Measurements from ENCODE around the gene DOCK1.

DOCK1 gene

DNA sequence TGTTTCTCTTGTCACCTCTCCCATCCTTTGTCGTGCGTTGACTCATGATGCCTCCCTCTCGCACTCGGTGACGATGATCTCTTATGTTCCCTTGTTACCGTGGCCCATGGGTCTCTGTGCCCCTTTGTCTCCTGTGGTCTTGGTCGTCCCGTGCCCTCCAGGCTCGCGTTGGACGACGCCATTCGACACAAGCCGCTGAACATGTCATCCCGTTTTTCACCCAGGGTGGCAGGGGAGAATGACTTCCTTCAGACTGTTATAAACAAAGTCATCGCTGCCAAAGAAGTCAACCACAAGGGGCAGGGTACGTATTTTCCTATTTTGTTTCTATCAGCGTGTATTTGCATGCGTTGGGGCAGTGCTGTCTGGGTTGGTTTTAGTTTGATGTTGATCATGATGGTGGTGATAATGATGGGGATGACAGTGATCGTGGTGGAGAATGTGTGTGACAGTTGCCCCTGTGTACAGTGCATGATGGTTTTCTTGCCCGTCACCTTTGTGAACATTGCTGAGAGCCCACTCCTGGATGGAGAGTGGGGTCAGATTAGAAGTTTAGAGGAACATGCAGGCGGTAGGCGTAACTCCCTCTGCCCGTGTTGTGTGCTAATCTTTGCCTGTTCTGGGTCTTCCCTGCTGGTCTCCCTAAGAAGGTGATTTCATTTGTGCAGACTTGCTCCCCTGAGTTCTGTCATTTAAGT, 107.0 kb downstream of the DOCK1 start:
- no peak for DNase-seq (ENCODE audit: low read depth)

DNA sequence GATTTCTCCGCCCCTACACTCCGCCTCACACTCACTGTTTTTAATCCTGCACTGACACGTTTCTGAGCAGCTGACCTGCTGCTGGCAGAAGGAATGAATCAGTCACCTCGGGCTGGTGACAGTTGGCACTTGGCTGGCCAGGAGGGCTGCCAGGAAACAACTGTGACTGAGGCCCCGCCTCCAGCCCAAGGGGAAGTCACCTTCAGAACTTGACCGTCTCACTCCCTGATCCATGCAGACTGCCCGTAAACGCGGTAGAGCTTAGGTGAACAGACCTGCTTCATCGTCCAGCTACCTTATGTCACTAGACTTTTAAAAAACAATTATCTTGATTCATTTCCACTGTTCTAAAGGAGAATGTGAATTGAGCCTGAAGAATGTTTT, 107.5 kb downstream of the DOCK1 start:
- DNase-seq (ENCODE audit: low read depth) = no peak

- no peak for DNase-seq (ENCODE audit: low read depth)
These were observed 108.0 kb downstream of the DOCK1 start for GRCh38 chr10:127013211-127013656.

DNA sequence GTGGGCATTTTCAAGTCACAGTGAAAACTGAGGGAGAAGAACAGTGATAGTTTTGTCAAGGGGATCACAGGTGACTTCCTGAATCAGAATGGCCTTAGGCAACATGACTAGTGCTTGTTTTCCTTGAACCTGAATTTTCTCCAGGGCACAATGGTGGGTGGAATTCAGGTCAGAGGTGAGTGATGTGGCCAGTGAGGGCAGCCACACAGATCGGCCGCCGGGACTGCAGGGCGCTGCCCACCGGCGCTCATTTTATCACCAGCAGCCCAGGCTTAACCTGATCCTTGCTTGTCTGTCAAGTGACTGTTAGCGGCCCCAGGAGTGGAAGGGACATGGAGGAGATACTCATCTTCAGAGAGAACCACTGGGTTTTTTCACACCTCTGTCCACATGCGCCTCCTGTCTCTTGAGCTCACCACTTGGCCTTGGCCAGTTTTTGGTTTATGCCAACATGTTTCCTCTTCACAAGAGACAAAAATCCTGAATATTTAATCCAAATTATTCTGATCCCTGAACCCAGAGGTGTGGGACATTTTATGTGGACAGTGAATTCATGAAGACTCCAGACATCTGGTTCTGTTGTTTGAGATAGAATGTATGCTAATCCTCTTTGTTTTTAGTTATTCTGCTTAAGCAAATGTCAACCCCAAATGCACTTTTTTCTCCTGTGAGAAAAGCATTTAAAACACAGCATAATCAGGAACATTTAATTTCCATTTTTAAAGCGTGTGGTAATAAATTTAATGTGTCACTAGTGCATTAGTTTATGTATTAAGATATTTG, 108.7 kb downstream of the DOCK1 start:
- no peak for DNase-seq (ENCODE audit: low read depth)

DNA sequence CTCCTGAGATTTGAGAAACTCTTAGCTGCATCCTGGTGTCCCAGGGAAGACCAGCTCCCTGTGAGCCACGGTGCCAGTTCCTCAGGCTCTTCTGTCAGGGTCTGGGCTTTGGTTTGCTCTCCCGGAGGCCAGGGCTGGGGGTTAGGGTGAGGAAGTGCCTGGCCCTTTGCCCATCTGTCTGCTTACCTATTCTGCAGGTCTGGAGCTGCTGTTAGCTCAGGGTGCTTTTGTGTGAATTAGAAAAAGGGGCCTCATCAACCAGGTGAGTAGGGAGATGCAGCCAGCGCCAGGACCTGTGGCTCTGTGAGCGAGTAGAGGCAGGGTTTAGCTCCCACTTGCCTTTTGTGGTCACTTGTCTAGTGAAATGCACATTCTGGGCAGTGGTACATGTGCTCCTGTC, 109.4 kb downstream of the DOCK1 start:
- DNase-seq (ENCODE audit: low read depth) = no peak

DNA sequence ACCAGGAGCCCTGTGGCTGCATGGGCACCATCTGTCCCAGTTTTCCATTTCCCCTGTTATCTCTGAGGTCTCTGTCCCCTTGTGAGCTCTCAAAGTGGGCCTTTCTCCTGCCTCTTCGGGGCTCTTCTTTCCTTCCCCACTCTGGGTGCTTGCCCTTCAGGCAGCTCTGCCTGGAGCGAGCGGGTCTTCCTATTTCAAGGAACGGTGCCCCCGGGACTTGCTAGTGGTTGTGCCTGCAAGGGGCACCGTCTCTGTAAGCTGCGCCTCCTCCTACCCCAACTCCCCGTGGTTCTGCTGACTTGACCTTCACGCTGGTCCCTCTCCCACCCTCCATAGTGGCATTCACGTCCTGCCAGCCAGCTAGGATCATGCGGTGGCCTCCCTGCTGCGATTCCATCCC, 110.1 kb downstream of the DOCK1 start:
- no peak for DNase-seq (ENCODE audit: low read depth)

GRCh38 chr10:127016331-127016730, 111.1 kb downstream of the DOCK1 start:
- no peak for DNase-seq (ENCODE audit: low read depth)

DNA sequence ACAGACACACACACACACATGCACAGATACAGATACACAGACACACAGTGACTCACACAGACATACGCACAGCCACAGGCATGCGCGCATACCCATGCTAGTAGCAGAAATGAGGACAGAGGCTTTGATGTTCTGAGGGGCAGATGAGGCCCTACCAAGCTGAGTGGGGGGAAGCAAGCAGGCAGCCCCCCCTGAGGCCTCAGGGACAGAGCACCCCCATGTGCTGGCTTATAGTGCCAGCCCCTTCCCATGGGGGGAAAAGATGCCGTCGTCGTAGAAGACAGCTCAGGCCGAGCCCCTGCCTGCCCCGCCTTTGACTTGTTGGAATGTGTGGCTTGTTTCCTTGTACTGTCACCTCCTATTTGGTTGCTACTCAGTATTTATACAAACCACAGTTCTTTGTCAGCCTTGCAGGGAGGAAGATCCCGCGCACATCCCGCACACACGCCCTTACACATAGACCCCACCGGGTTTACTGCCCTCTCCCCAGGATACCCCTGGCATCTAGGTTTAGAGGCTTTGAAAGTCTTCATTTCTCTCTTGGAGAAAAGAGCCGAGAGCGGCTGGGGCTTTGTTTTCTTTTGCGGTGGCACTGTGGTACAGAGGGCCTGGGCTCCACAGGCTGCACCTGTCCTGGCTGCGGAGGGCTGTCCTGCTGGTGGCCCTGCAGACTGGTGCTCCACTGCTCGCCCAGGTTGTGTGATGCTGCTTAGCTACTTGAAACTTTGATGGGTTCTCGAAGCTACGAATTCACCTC, 112.5 kb downstream of the DOCK1 start:
- DNase-seq (ENCODE audit: low read depth) = no peak

GRCh38 chr10:127018298-127018650, 113.0 kb downstream of the DOCK1 start:
- no peak for DNase-seq (ENCODE audit: low read depth)

DNA sequence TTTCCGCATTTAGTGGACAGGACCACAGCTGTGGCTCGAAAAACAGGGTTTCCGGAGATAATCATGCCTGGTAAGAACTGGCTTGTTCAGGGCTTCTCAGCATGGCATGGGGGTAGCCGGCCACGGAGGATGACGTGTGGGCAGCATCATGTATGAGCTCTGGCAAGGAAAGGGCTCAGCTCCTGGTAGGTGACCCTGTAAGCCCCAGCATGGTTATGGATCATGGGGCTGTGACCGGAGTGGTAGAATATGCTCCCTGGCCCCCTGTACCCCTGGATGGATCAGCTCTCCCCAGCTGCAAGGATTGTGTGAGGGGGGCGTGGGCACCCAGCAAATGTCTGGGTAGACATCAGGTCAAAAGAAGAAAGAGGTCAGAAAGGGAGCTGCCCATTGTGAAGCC, 113.5 kb downstream of the DOCK1 start:
- DNase-seq (ENCODE audit: low read depth) = no peak

DNA sequence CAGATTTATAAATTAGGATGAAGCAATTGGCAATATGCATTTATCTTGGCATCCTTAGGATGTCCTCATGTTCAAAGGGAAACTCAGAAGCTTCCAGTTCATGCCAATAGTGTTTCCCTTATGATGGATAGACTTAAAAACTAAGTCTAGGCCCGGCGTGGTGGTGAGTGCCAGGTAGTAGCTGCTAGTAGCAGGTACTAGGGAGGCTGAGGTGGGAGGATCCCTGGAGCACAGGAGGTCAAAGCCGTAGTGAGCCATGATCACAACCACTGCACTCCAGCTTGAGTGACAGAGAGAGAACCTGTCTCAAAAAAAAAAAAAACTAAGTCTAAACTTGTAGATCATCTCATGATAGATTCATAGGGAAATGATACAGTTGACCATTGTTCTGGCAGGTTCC, 115.0 kb downstream of the DOCK1 start:
- DNase-seq (ENCODE audit: low read depth) = no peak

DNA sequence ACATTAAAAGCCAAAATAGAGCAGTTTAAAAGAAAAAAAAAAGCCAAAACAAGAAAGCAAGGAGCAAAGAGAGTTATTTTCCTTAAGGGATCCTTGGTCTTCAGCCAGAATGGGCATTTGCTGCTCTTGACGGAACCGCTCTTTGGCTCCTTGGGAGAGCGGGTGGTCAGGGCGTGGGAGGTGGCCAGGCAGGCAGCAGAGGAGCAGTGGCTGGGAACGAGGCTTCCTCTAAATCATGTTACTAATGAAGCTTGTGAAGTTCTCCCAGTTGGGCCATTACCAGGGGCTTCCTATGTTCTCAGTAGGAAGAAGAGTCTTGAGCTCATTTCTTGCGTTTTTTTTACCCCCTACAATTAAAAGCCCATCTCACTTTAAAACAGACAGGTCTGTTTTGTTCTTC, 116.6 kb downstream of the DOCK1 start:
- no peak for DNase-seq (ENCODE audit: low read depth)

DNA sequence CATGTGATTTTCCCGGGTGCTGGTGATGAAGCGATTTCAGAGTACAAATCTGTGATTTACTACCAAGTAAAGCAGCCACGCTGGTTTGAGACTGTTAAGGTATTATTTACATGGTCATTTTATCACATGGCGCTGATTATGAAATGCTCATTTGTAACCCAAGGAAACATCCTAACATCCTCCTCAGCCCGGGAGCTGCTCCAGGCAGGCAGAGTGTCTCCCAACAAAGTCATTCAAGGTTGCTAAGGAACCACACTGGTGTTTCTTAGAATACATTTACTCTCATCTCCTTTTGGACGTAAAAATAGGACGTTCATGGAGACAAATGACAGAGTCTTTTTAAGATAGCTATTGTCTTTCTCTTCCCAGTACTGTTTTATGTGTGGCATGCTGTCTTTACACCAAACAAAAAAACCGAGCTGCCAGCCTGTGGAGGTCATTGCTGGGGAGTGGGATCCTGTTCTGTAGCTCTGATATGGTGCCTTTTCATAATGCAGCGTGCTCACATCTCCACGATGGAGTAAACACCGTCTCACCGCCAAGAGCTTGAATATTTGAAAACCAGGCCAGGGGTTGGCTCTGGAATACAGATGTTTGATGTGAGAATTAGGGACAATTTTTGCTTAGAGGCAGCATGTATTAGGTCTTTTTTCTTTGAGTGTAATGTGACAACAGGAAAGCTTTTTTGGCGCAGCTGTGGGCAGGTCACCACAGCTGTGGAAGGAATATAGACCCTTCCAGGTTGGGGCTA, 119.6 kb downstream of the DOCK1 start:
- no peak for DNase-seq (ENCODE audit: low read depth)

DNA sequence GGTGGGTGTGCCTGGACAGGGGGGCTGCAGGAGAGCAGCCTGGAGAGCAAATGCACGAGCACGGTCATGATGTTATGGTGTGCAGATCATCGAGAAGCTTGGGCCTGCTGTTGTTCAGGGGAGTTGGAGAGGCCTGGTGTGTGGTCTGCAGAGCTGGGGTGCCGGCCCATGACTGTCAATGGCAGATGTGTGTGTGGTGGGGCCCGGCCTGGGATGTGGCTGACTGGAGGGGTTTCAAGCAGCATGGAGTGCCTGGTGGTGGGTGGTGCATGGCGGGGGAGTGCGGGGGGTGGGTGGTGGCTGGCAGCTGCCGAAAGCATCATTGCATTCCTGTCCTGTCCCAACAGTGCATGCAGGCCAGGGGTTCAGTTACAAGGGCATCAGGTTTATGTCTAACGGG, 122.6 kb downstream of the DOCK1 start:
- no peak for DNase-seq (ENCODE audit: low read depth)

DNA sequence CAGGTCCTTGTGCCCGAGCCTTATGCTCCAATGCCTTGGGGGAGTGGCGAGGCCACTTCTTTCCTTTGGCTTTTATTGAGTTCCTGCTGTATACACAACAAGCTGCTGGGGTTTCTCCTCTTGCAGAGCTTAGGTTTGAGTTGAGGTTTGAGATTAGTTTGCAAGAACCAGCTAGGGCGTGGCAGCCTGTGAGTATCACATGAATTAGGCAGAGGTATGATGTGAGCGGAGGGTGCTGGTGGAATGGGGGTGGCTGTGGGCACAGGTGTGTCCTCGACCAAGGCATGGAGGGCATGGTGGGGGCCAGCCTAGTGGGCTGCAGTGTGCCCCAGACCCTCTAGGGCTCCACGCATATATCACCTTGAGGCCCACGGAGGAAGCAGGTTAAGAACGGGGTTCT, 123.3 kb downstream of the DOCK1 start:
- no peak for DNase-seq (ENCODE audit: low read depth)

- no peak for DNase-seq (ENCODE audit: low read depth)
These were observed 123.8 kb downstream of the DOCK1 start for GRCh38 chr10:127029061-127029460.

DNA sequence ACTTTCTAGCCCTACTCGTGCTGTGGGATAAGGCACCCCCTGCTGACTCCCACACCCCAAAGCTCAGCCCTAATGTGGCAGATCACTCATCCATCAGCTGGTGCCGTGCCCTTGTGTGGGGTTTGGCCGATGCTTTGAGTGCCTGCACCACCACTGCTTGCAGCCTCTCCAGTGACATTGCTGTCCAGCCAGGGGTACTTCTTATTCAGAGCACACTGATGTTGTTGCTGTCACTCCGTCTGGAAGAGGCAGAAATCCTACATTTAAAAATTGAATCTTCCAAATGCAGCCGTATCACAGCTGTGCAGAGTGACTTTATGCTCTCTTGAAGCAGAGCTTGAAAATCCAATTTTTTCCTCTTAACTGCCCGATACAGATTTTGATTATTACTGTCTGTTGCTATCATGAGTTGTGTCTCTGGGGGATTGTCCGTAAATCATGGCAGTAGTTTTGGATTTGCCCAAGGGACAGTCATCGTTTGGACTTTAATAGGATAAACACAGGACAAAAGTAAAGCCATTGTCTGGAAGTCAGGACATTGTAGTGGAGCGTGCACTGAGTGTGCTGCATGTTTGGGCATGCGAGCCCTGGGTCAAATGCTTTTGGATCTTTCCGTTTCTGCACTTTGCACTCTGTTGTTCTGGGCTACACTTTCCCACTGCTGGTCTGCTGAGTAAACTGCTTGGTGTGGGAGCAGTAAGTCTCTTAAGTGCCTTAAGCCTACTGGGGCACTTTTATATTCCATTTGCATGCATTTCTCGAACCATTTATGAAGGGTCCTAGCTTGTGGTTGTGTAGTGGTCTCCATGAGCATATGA, 128.2 kb downstream of the DOCK1 start:
- DNase-seq (ENCODE audit: low read depth) = no peak

- DNase-seq (ENCODE audit: low read depth) = no peak
These were observed 128.9 kb downstream of the DOCK1 start for GRCh38 chr10:127034034-127034633.

DNA sequence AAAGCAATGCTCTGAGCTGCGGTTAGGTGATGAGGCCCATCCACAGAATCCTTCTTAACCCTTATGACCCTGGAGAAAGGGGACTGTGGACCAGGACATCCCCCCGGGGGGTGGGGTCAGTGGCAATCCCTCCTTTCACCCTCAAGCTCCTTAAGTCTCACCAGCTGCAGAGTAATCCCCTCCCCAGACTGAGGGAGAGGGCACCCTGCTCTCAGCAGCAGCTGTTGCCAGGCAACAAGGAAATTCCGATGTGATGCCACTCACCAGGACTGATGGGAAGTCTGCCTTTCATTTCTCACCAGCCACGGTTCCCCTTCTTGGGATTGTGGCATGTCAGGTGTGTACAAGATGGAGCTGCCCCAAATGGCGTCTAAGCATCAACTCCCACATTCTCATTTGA, 129.6 kb downstream of the DOCK1 start:
- no peak for DNase-seq (ENCODE audit: low read depth)

GRCh38 chr10:127035827-127036226, 130.6 kb downstream of the DOCK1 start:
- DNase-seq (ENCODE audit: low read depth) = no peak

DNA sequence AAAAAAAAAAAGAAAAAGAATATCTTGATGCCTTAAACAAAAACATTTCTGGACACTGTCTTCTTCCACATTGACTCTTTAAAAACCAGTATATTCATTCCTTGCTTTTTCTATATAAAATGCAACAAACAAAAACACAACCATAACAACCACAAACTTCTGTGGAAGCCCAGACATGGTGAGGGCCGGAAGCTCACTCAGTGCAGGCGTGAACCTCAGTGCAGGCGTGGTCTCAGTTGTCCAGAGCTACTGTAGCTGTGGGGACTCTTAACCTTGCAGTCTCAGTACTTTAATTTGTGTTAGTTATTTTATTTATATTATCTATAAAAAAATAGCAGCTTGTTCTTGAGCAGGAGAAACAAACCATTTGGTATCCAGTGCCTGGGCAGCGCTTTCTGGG, 131.8 kb downstream of the DOCK1 start:
- no peak for DNase-seq (ENCODE audit: low read depth)

All from stimulated activated CD4-positive, alpha-beta T cell treated with anti-CD3 and anti-CD28 coated beads, Interleukin-2, amount 100 ng/mL, for 4 hours (primary cell).